NT2/D1 (cell line): ENCODE results near the gene ADORA1.

Experiments
- DNase-seq: peaks from one replicate; pipeline ENCODE4 v3.0.0-alpha.2; 2011; ENCODE audit warnings: low read depth, low spot score
- H3K27me3 ChIP-seq: 2 replicates; pipeline ENCODE4 v1.6.0; 2011; ENCODE audit warnings: mild to moderate bottlenecking; ENCODE audit not compliant: insufficient read length, insufficient read depth
- H3K36me3 ChIP-seq: 2 replicates; pipeline ENCODE4 v1.6.1; 2011; ENCODE audit warnings: mild to moderate bottlenecking, low read length, mixed read lengths; ENCODE audit not compliant: insufficient read depth, insufficient read length
- H3K4me1 ChIP-seq: 2 replicates; pipeline ENCODE4 v1.5.1; 2011; ENCODE audit not compliant: insufficient read depth, insufficient read length
- H3K4me3 ChIP-seq: 2 replicates; pipeline ENCODE4 v1.5.1; 2011; ENCODE audit warnings: low read depth; ENCODE audit not compliant: insufficient read length
- H3K9ac ChIP-seq: 2 replicates; pipeline ENCODE4 v1.6.0; 2011; ENCODE audit warnings: low read depth; ENCODE audit not compliant: insufficient read length
- H3K9me3 ChIP-seq: 2 replicates; pipeline ENCODE4 v1.5.1; 2011; ENCODE audit warnings: mild to moderate bottlenecking, low read length; ENCODE audit not compliant: insufficient read depth
- SUZ12 ChIP-seq: IDR thresholded peaks from 2 replicates; pipeline ENCODE4 v1.6.1; 2011; ENCODE audit not compliant: insufficient read length, insufficient read depth; ENCODE audit errors: extremely low read depth
- YY1 ChIP-seq: IDR thresholded peaks from 2 replicates; pipeline ENCODE4 v1.6.1; 2011; ENCODE audit not compliant: insufficient read length, insufficient read depth
- ZNF274 ChIP-seq: IDR thresholded peaks from 2 replicates; pipeline ENCODE4 v1.6.1; 2011; ENCODE audit warnings: mild to moderate bottlenecking, low read depth, low read length

The ADORA1 gene

DNA sequence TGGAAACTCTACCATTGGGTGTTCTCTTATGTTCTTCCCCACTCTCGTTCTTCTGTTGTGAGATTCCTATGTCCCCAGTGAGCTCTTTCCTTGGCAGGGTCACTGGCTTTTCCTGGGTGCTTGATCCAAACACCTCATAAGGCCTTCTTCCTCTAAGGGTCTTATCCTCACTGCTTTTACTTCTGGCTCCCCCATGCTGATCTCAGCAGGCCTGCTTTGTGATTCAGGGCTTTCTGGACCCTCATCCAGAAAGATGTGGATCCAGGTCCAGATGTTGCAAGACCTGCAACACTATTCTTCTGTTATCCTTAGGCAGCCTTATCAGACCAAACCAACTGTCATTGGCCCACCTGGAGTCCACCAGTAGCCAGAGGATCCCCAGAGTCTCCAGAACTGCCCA, 30.5 kb upstream of the ADORA1 start:
- Histone ChIP-seq H3K9me3 (peaks cover 38% of the 10 kb centered on the region), H3K4me1 (no peaks in the 10 kb centered on the region), H3K27me3 (no peaks in the 10 kb centered on the region), H3K4me3 (no peak overlapping the region), H3K36me3 (no peaks in the 10 kb centered on the region), H3K9ac (no peak overlapping the region)
- DNase-seq: no peak
- TF ChIP-seq YY1 (no peak), SUZ12 (no peak), ZNF274 (no peak)

DNA sequence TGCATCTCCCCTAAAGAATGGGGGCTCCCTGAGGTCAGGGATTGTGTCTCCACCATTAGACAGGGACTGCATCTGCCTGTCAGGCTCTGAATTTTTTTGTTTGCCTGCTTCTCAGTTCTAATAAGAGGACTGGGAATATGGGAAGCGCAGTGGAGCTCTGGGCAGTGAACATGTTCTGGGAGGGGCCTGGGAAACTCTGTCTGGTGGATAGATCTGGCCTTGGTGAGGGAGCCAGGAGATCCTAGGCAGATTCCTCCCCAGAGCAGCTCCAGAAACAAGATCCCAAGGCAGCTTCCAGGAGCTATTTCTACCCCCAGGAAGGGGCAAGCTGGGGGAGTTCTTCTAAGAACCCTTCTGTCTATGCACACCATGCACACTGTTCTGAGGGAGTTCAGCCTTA, 29.1 kb upstream of the ADORA1 start:
- peaks cover 38% of the 10 kb centered on the region for H3K9me3 ChIP-seq
- no peak for TF ChIP-seq YY1
- no peak for TF ChIP-seq SUZ12
- no peak for TF ChIP-seq ZNF274
- H3K27me3 ChIP-seq: no peaks in the 10 kb centered on the region
- no peak for DNase-seq
- no peak overlapping the region for H3K9ac ChIP-seq
- no peak overlapping the region for H3K4me3 ChIP-seq
- no peaks in the 10 kb centered on the region for H3K36me3 ChIP-seq
- H3K4me1 ChIP-seq: no peaks in the 10 kb centered on the region

DNA sequence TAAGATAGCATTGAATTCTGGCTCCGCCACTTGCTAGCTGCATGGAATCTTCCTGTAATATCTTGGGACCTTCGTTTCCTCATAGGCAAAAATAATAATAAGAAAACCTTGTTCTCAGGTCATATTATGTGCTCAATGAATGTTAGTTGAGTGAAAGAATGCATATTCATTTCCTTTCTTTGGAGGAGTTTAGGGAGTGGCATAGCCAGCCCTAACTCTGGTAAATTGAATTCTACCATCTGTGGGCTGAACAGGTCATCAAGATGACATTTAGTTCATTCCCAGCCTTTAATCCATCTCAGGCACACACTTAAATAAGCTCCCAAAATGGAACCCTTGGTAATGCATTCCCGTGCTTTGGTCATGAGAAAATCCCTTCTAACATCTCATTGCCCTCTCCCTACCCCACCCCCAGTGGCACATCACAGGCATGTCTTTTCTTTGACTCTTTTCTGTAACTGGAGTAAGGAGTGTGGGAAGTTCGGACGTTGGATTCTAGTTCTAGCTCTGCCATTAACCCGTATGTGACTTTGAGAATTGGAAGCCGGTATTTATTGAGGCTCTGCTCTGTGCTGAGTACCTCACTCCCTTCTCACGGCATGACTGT, 28.5 kb upstream of the ADORA1 start:
- Histone ChIP-seq H3K4me3 (no peak overlapping the region), H3K4me1 (no peaks in the 10 kb centered on the region), H3K9me3 (peaks cover 35% of the 10 kb centered on the region), H3K9ac (no peak overlapping the region), H3K27me3 (no peaks in the 10 kb centered on the region), H3K36me3 (no peaks in the 10 kb centered on the region)
- no peak for TF ChIP-seq SUZ12
- no peak for TF ChIP-seq ZNF274
- no peak for TF ChIP-seq YY1
- no peak for DNase-seq

DNA sequence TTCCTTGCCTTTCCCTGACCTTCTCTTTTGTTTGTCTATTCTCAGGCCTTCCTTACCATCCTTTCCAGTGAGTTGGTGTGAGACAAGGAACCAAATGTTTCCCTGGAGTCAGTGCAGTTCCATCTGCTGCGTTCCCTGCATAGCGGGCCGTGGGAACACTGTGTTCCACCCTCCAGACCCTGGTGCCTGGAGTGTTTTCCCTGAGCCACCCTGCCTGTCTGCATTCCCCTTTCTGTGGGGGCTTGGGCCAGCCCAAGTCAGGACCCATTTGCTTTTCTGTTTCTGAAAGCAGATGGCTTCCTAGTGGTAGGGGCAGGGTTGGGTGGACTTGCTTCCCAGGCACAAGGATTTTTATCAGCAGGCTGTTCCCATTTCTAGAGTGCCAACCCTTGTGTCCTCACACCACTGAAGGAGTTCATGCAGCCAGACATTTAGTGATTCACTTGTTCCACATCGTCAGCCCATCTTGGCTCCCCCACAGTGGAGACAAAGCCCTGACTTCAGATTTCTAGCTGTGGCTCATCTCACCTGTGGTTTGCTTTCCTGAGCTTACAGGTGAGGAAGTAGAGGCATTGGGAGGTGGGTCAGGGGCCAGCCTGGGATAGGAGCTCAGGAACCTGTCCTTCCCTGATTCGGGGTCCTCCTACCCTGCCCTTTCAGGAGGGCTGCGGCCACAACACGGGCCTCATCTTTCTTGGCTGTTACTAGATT, 27.6 kb upstream of the ADORA1 start:
- no peak for DNase-seq
- TF ChIP-seq SUZ12: no peak
- TF ChIP-seq YY1: no peak
- no peak for TF ChIP-seq ZNF274
- no peaks in the 10 kb centered on the region for H3K27me3 ChIP-seq
- H3K36me3 ChIP-seq: no peaks in the 10 kb centered on the region
- H3K9me3 ChIP-seq: peaks cover 32% of the 10 kb centered on the region
- no peaks in the 10 kb centered on the region for H3K4me1 ChIP-seq
- no peak overlapping the region for H3K9ac ChIP-seq
- no peak overlapping the region for H3K4me3 ChIP-seq

DNA sequence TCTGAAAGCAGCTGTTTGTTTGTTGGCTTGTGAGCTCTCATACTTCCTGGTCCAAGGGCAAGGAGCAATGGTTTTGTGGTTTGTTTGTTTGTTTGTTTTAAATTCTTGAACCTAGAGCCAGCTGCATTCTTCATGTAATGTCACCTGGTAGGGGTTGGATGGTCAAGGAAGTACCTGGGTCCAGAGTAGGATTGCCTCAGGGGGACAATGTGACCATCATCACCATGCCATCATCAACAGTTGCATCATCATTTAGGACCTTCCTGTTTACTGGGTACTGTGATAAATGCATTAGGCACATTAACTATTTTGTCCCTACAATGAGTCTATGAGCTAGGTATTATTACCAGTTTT, 27.0 kb upstream of the ADORA1 start:
- H3K9me3 ChIP-seq: peaks cover 32% of the 10 kb centered on the region

DNA sequence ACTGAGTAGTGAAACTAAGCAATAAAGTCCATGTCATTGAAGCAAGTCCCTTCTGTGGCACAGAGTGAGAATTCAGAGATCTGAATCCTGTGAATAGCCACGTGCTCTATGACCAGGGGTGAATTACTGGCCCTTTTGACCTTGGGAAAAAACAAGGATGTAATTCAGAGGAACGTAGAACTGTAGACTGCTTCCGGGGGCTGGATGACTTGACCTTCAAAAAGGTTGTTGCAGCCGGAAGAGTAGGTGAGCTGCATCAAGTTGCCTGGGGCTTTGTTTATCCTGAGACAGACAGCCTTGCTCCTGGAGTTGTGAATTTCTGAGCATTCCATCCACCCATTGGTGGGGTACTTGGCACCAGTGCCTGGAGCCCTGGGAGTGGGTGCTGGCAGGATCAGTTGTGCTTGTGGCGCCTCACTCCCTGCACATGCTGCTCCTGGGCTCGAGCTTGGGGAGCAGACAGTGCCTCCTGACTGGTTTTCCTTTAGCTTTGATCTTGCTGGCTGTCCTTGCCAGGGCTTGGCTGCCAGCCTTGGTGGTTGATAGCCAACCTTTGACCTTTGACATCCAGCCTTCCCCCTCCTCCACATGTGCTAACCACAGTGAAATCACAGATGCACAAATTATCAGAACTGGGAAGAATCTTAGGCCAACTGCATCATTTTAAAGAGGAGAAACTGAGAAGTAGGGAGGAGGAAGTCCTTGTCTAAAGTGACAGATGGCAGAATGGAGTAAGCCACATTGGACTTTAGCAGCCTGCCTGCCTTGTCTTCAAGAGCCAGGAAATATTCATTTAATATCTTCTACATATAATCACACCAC, 25.5 kb upstream of the ADORA1 start:
- H3K27me3 ChIP-seq: no peaks in the 10 kb centered on the region
- TF ChIP-seq YY1: no peak
- no peak for TF ChIP-seq SUZ12
- no peak for TF ChIP-seq ZNF274
- DNase-seq: no peak
- no peak overlapping the region for H3K4me3 ChIP-seq
- H3K9ac ChIP-seq: no peak overlapping the region
- no peaks in the 10 kb centered on the region for H3K4me1 ChIP-seq
- H3K9me3 ChIP-seq: peaks cover 21% of the 10 kb centered on the region
- no peaks in the 10 kb centered on the region for H3K36me3 ChIP-seq

More for the DNA sequence above, 27.0 kb upstream of the ADORA1 start:
- no peak for DNase-seq
- H3K27me3 ChIP-seq: no peaks in the 10 kb centered on the region
- TF ChIP-seq ZNF274 (no peak), YY1 (no peak), SUZ12 (no peak)
- H3K9ac ChIP-seq: no peak overlapping the region
- H3K36me3 ChIP-seq: no peaks in the 10 kb centered on the region
- no peaks in the 10 kb centered on the region for H3K4me1 ChIP-seq
- H3K4me3 ChIP-seq: no peak overlapping the region

DNA sequence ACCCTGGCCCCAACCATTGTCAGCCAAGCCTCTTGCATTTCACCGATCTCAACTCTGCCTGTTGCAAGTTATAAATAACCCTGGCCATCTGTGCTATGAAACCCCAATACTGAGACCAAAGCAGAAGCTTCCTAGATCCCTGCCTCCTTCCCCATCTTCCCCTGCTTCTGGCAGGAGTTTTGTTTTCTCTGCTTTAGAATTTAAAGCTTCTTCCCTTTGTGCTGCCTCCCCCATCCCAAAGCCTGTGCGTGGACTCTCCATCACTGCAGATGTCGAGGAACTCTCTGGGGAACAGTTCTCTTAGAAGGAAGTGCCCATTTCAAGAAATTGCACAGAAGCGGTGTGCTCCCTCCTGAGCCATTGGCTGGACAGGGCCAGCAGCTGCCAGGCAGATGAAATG, 24.3 kb upstream of the ADORA1 start:
- H3K4me3 ChIP-seq: no peak overlapping the region
- H3K9ac ChIP-seq: no peak overlapping the region
- H3K36me3 ChIP-seq: no peaks in the 10 kb centered on the region
- H3K27me3 ChIP-seq: no peaks in the 10 kb centered on the region
- peaks cover 16% of the 10 kb centered on the region for H3K9me3 ChIP-seq
- TF ChIP-seq YY1 (no peak), ZNF274 (no peak), SUZ12 (no peak)
- DNase-seq: no peak
- H3K4me1 ChIP-seq: no peaks in the 10 kb centered on the region
